Measurements from ENCODE around the gene GALNT1. TPM values are rescaled to one million over a fixed set of nuclear protein-coding genes. Genes with fewer than 3 reads are reported as not detected.

The GALNT1 gene
- total and polyA plus RNA-seq, 2 donors = 29.8 to 127 TPM

- Histone ChIP-seq H3K36me3 (ENCODE audit: insufficient read depth) (no peaks in the 10 kb centered on the region), H3K4me1 (ENCODE audit: insufficient read depth) (no peaks in the 10 kb centered on the region), H3K4me3 (ENCODE audit: low read depth, low read length) (no peak overlapping the region), H3K27ac (ENCODE audit: low read depth) (no peak overlapping the region)
- DNase-seq (ENCODE audit: extremely low spot score) = no peak
- 95% methylated on average over 4 of the region's 4 CpGs for WGBS
Measured at GRCh38 chr18:35641467-35641866, 59.9 kb downstream of the GALNT1 start.

GRCh38 chr18:35641916-35642315 is 60.4 kb downstream of the GALNT1 start:
- no peaks in the 10 kb centered on the region for H3K36me3 ChIP-seq (ENCODE audit: insufficient read depth)
- WGBS = 88% methylated on average over 3 of the region's 3 CpGs
- H3K27ac ChIP-seq (ENCODE audit: low read depth) = no peak overlapping the region
- no peak overlapping the region for H3K4me3 ChIP-seq (ENCODE audit: low read depth, low read length)
- no peak for DNase-seq (ENCODE audit: extremely low spot score)
- H3K4me1 ChIP-seq (ENCODE audit: insufficient read depth) = no peaks in the 10 kb centered on the region

GRCh38 chr18:35642802-35643201 is 61.3 kb downstream of the GALNT1 start:
- WGBS = 96% methylated on average over 4 of the region's 4 CpGs
- Histone ChIP-seq H3K36me3 (ENCODE audit: insufficient read depth) (no peaks in the 10 kb centered on the region), H3K27ac (ENCODE audit: low read depth) (no peak overlapping the region), H3K4me1 (ENCODE audit: insufficient read depth) (no peaks in the 10 kb centered on the region), H3K4me3 (ENCODE audit: low read depth, low read length) (no peak overlapping the region)
- DNase-seq (ENCODE audit: extremely low spot score) = no peak

- Histone ChIP-seq H3K4me3 (ENCODE audit: low read depth, low read length) (no peak overlapping the region), H3K36me3 (ENCODE audit: insufficient read depth) (no peaks in the 10 kb centered on the region), H3K27ac (ENCODE audit: low read depth) (no peak overlapping the region), H3K4me1 (ENCODE audit: insufficient read depth) (no peaks in the 10 kb centered on the region)
- no peak for DNase-seq (ENCODE audit: extremely low spot score)
Measured at GRCh38 chr18:35646449-35646848, 64.9 kb downstream of the GALNT1 start.

- no peaks in the 10 kb centered on the region for H3K4me1 ChIP-seq (ENCODE audit: insufficient read depth)
- WGBS = 77% methylated on average over 4 of the region's 4 CpGs
- H3K36me3 ChIP-seq (ENCODE audit: insufficient read depth) = no peaks in the 10 kb centered on the region
- DNase-seq (ENCODE audit: extremely low spot score) = no peak
- no peak overlapping the region for H3K27ac ChIP-seq (ENCODE audit: low read depth)
- H3K4me3 ChIP-seq (ENCODE audit: low read depth, low read length) = no peak overlapping the region
Measured at GRCh38 chr18:35653392-35654135, 72.0 kb downstream of the GALNT1 start.

- Histone ChIP-seq H3K4me1 (ENCODE audit: insufficient read depth) (no peaks in the 10 kb centered on the region), H3K27ac (ENCODE audit: low read depth) (no peak overlapping the region), H3K36me3 (ENCODE audit: insufficient read depth) (no peaks in the 10 kb centered on the region), H3K4me3 (ENCODE audit: low read depth, low read length) (no peak overlapping the region)
- DNase-seq (ENCODE audit: extremely low spot score) = no peak
- 93% methylated on average over 4 of the region's 4 CpGs for WGBS
Measured at GRCh38 chr18:35658112-35658511, 76.6 kb downstream of the GALNT1 start.

- Histone ChIP-seq H3K4me3 (ENCODE audit: low read depth, low read length) (no peak overlapping the region), H3K27ac (ENCODE audit: low read depth) (no peak overlapping the region), H3K4me1 (ENCODE audit: insufficient read depth) (no peaks in the 10 kb centered on the region), H3K36me3 (ENCODE audit: insufficient read depth) (peaks cover 4% of the 10 kb centered on the region)
- DNase-seq (ENCODE audit: extremely low spot score) = no peak
- WGBS = 60% methylated on average over 5 of the region's 5 CpGs
Measured at GRCh38 chr18:35661483-35662146, 80.1 kb downstream of the GALNT1 start.

- Histone ChIP-seq H3K4me1 (ENCODE audit: insufficient read depth) (no peaks in the 10 kb centered on the region), H3K36me3 (ENCODE audit: insufficient read depth) (peaks cover 6% of the 10 kb centered on the region), H3K27ac (ENCODE audit: low read depth) (no peak overlapping the region), H3K4me3 (ENCODE audit: low read depth, low read length) (no peak overlapping the region)
- DNase-seq (ENCODE audit: extremely low spot score) = no peak
- 71% methylated on average over 3 of the region's 3 CpGs for WGBS
Measured at GRCh38 chr18:35662293-35663062, 80.9 kb downstream of the GALNT1 start.

- H3K36me3 ChIP-seq (ENCODE audit: insufficient read depth) = peaks cover 2% of the 10 kb centered on the region
- H3K27ac ChIP-seq (ENCODE audit: low read depth) = no peak overlapping the region
- H3K4me1 ChIP-seq (ENCODE audit: insufficient read depth) = no peaks in the 10 kb centered on the region
- DNase-seq (ENCODE audit: extremely low spot score) = no peak
- WGBS = 64% methylated on average over 1 of the region's 1 CpG
- H3K4me3 ChIP-seq (ENCODE audit: low read depth, low read length) = no peak overlapping the region
Measured at GRCh38 chr18:35671966-35672603, 90.5 kb downstream of the GALNT1 start.

- no peak overlapping the region for H3K27ac ChIP-seq (ENCODE audit: low read depth)
- H3K4me3 ChIP-seq (ENCODE audit: low read depth, low read length) = no peak overlapping the region
- peaks cover 2% of the 10 kb centered on the region for H3K36me3 ChIP-seq (ENCODE audit: insufficient read depth)
- DNase-seq (ENCODE audit: extremely low spot score) = no peak
- 95% methylated on average over 1 of the region's 1 CpG for WGBS
- H3K4me1 ChIP-seq (ENCODE audit: insufficient read depth) = no peaks in the 10 kb centered on the region
Measured at GRCh38 chr18:35672897-35673296, 91.4 kb downstream of the GALNT1 start.

GRCh38 chr18:35673682-35674081 is 92.1 kb downstream of the GALNT1 start:
- Histone ChIP-seq H3K27ac (ENCODE audit: low read depth) (no peak overlapping the region), H3K4me3 (ENCODE audit: low read depth, low read length) (no peak overlapping the region), H3K4me1 (ENCODE audit: insufficient read depth) (no peaks in the 10 kb centered on the region), H3K36me3 (ENCODE audit: insufficient read depth) (peaks cover 2% of the 10 kb centered on the region)
- no peak for DNase-seq (ENCODE audit: extremely low spot score)
- 97% methylated on average over 1 of the region's 1 CpG for WGBS

GRCh38 chr18:35680139-35680551 is 98.6 kb downstream of the GALNT1 start:
- Histone ChIP-seq H3K27ac (ENCODE audit: low read depth) (no peak overlapping the region), H3K4me3 (ENCODE audit: low read depth, low read length) (no peak overlapping the region), H3K36me3 (ENCODE audit: insufficient read depth) (peaks cover 8% of the 10 kb centered on the region), H3K4me1 (ENCODE audit: insufficient read depth) (no peaks in the 10 kb centered on the region)
- DNase-seq (ENCODE audit: extremely low spot score) = no peak

GRCh38 chr18:35682281-35682867 is 100.8 kb downstream of the GALNT1 start:
- Histone ChIP-seq H3K36me3 (ENCODE audit: insufficient read depth) (peaks cover 8% of the 10 kb centered on the region), H3K4me1 (ENCODE audit: insufficient read depth) (no peaks in the 10 kb centered on the region), H3K27ac (ENCODE audit: low read depth) (no peak overlapping the region), H3K4me3 (ENCODE audit: low read depth, low read length) (no peak overlapping the region)
- DNase-seq (ENCODE audit: extremely low spot score) = no peak
- 96% methylated on average over 1 of the region's 1 CpG for WGBS
